ENCODE data around the gene RTKN.
"Not testable (repeated sequence)": the region's sequence is repeated elsewhere in the genome, so short reads cannot be mapped to it uniquely, and the experiment has no call there.

RTKN gene

GRCh38 chr2:74420443-74421103, 21.2 kb downstream of the RTKN start:
- Mint-ChIP-seq H3K27ac (peak overlapping the region; percentile 93), H3K4me3 (peak overlapping the region; percentile 96), H3K36me3 (ENCODE audit: low read depth) (peaks cover 15% of the 10 kb centered on the region)

GRCh38 chr2:74420006-74420405, 21.7 kb downstream of the RTKN start:
- DNase-seq: no peak
- ATAC-seq: no peak
- Mint-ChIP-seq H3K9me3 (no peaks in the 10 kb centered on the region), H3K36me3 (ENCODE audit: low read depth) (peaks cover 12% of the 10 kb centered on the region), H3K27me3 (no peaks in the 10 kb centered on the region), H3K4me3 (peak overlapping the region; percentile 96), H3K27ac (peak overlapping the region; percentile 2), H3K4me1 (peaks cover 47% of the 10 kb centered on the region)

More at GRCh38 chr2:74420443-74421103, 21.2 kb downstream of the RTKN start:
- H3K9me3 Mint-ChIP-seq, DNase-seq, ATAC-seq, H3K27me3 Mint-ChIP-seq: not testable (repeated sequence)
- peaks cover 42% of the 10 kb centered on the region for H3K4me1 Mint-ChIP-seq

GRCh38 chr2:74419345-74419744, 22.4 kb downstream of the RTKN start:
- Mint-ChIP-seq H3K27me3 (no peaks in the 10 kb centered on the region), H3K4me1 (peaks cover 49% of the 10 kb centered on the region), H3K9me3 (no peaks in the 10 kb centered on the region), H3K27ac (no peak overlapping the region), H3K4me3 (no peak overlapping the region), H3K36me3 (ENCODE audit: low read depth) (peaks cover 9% of the 10 kb centered on the region)
- ATAC-seq (no peak), DNase-seq (no peak)

- no peak for DNase-seq
- no peaks in the 10 kb centered on the region for H3K27me3 Mint-ChIP-seq
Measured at GRCh38 chr2:74418312-74418711, 23.4 kb downstream of the RTKN start.

GRCh38 chr2:74417763-74418162, 24.0 kb downstream of the RTKN start:
- no peak overlapping the region for H3K4me3 Mint-ChIP-seq
- no peak for ATAC-seq
- no peak for DNase-seq
- peaks cover 1% of the 10 kb centered on the region for H3K36me3 Mint-ChIP-seq (ENCODE audit: low read depth)
- H3K27me3 Mint-ChIP-seq: no peaks in the 10 kb centered on the region
- no peak overlapping the region for H3K27ac Mint-ChIP-seq
- no peaks in the 10 kb centered on the region for H3K9me3 Mint-ChIP-seq
- peaks cover 53% of the 10 kb centered on the region for H3K4me1 Mint-ChIP-seq

More at GRCh38 chr2:74418312-74418711, 23.4 kb downstream of the RTKN start:
- no peak overlapping the region for H3K4me3 Mint-ChIP-seq
- no peak for ATAC-seq
- H3K27ac Mint-ChIP-seq: no peak overlapping the region
- H3K4me1 Mint-ChIP-seq: peaks cover 56% of the 10 kb centered on the region
- no peaks in the 10 kb centered on the region for H3K9me3 Mint-ChIP-seq
- peaks cover 5% of the 10 kb centered on the region for H3K36me3 Mint-ChIP-seq (ENCODE audit: low read depth)

GRCh38 chr2:74417197-74417596, 24.5 kb downstream of the RTKN start:
- ATAC-seq (no peak), DNase-seq (no peak)
- no peaks in the 10 kb centered on the region for H3K9me3 Mint-ChIP-seq
- no peak overlapping the region for H3K4me3 Mint-ChIP-seq
- H3K36me3 Mint-ChIP-seq (ENCODE audit: low read depth): no peaks in the 10 kb centered on the region
- no peak overlapping the region for H3K27ac Mint-ChIP-seq
- peaks cover 47% of the 10 kb centered on the region for H3K4me1 Mint-ChIP-seq
- H3K27me3 Mint-ChIP-seq: no peaks in the 10 kb centered on the region

- Mint-ChIP-seq H3K36me3 (ENCODE audit: low read depth) (no peaks in the 10 kb centered on the region), H3K9me3 (no peaks in the 10 kb centered on the region), H3K4me1 (peaks cover 43% of the 10 kb centered on the region), H3K4me3 (no peak overlapping the region), H3K27ac (no peak overlapping the region), H3K27me3 (no peaks in the 10 kb centered on the region)
- DNase-seq (no peak), ATAC-seq (no peak)
Measured at GRCh38 chr2:74416778-74417177, 25.0 kb downstream of the RTKN start.

GRCh38 chr2:74415762-74416395, 25.9 kb downstream of the RTKN start:
- peak overlapping the region; percentile 63 for H3K4me3 Mint-ChIP-seq

GRCh38 chr2:74414881-74415761, 26.6 kb downstream of the RTKN start:
- no peaks in the 10 kb centered on the region for H3K27me3 Mint-ChIP-seq
- no peak overlapping the region for H3K27ac Mint-ChIP-seq
- peak; percentile 33 for ATAC-seq
- peak; percentile 41 for DNase-seq
- H3K4me3 Mint-ChIP-seq: peak overlapping the region; percentile 66
- H3K9me3 Mint-ChIP-seq: no peaks in the 10 kb centered on the region
- H3K36me3 Mint-ChIP-seq (ENCODE audit: low read depth): no peaks in the 10 kb centered on the region
- H3K4me1 Mint-ChIP-seq: peaks cover 32% of the 10 kb centered on the region

More at GRCh38 chr2:74415762-74416395, 25.9 kb downstream of the RTKN start:
- Mint-ChIP-seq H3K9me3 (no peaks in the 10 kb centered on the region), H3K4me1 (peaks cover 37% of the 10 kb centered on the region), H3K36me3 (ENCODE audit: low read depth) (no peaks in the 10 kb centered on the region), H3K27me3 (no peaks in the 10 kb centered on the region), H3K27ac (no peak overlapping the region)
- DNase-seq (no peak), ATAC-seq (peak; percentile 9)

GRCh38 chr2:74414441-74414840, 27.3 kb downstream of the RTKN start:
- peaks cover 29% of the 10 kb centered on the region for H3K4me1 Mint-ChIP-seq
- H3K9me3 Mint-ChIP-seq: no peaks in the 10 kb centered on the region
- ATAC-seq (no peak), DNase-seq (no peak)
- H3K4me3 Mint-ChIP-seq: peak overlapping the region; percentile 66
- H3K27me3 Mint-ChIP-seq: no peaks in the 10 kb centered on the region
- no peak overlapping the region for H3K27ac Mint-ChIP-seq
- H3K36me3 Mint-ChIP-seq (ENCODE audit: low read depth): no peaks in the 10 kb centered on the region

- no peak for DNase-seq
- Mint-ChIP-seq H3K36me3 (ENCODE audit: low read depth) (no peaks in the 10 kb centered on the region), H3K9me3 (no peaks in the 10 kb centered on the region), H3K4me3 (no peak overlapping the region), H3K4me1 (peaks cover 27% of the 10 kb centered on the region), H3K27ac (no peak overlapping the region), H3K27me3 (no peaks in the 10 kb centered on the region)
- ATAC-seq: no peak
Measured at GRCh38 chr2:74413001-74413698, 28.6 kb downstream of the RTKN start.

GRCh38 chr2:74407682-74408081, 34.1 kb downstream of the RTKN start:
- no peak for ATAC-seq
- no peak overlapping the region for H3K27ac Mint-ChIP-seq
- H3K36me3 Mint-ChIP-seq (ENCODE audit: low read depth): no peaks in the 10 kb centered on the region
- peaks cover 3% of the 10 kb centered on the region for H3K27me3 Mint-ChIP-seq
- no peak overlapping the region for H3K4me3 Mint-ChIP-seq
- H3K9me3 Mint-ChIP-seq: no peaks in the 10 kb centered on the region
- no peak for DNase-seq
- H3K4me1 Mint-ChIP-seq: no peaks in the 10 kb centered on the region

- H3K4me1 Mint-ChIP-seq: no peaks in the 10 kb centered on the region
- no peak overlapping the region for H3K27ac Mint-ChIP-seq
- no peak overlapping the region for H3K4me3 Mint-ChIP-seq
- H3K27me3 Mint-ChIP-seq: peaks cover 3% of the 10 kb centered on the region
- no peaks in the 10 kb centered on the region for H3K36me3 Mint-ChIP-seq (ENCODE audit: low read depth)
- no peaks in the 10 kb centered on the region for H3K9me3 Mint-ChIP-seq
- ATAC-seq (no peak), DNase-seq (no peak)
Measured at GRCh38 chr2:74406035-74406434, 35.7 kb downstream of the RTKN start.

- H3K27me3 Mint-ChIP-seq: no peaks in the 10 kb centered on the region
- no peak for DNase-seq
- H3K27ac Mint-ChIP-seq: no peak overlapping the region
- no peaks in the 10 kb centered on the region for H3K9me3 Mint-ChIP-seq
- no peaks in the 10 kb centered on the region for H3K4me1 Mint-ChIP-seq
- no peak for ATAC-seq
- no peaks in the 10 kb centered on the region for H3K36me3 Mint-ChIP-seq (ENCODE audit: low read depth)
- H3K4me3 Mint-ChIP-seq: no peak overlapping the region
Measured at GRCh38 chr2:74401891-74402290, 39.8 kb downstream of the RTKN start.

All from activated naive CD8-positive, alpha-beta T cell treated with anti-CD3 and anti-CD28 coated beads, Interleukin-2, amount 50 U/mL, for 24 hours (primary cell).